HEK293 (cell line): Measurements from ENCODE around the gene TRAPPC11.

ENCODE experiments used
- CTCF ChIA-PET: fragments of 350-600 bp; formaldehyde crosslinking; extraction: SDS; loops from one replicate; lab custom pipeline; 2021; ENCODE audit warnings: antibody characterized with exemption; lab: Yijun Ruan, JAX
- POLR2A ChIA-PET: fragments of 300-600 bp; formaldehyde crosslinking; extraction: SDS; loops from one replicate; lab custom pipeline; 2020; ENCODE audit warnings: antibody characterized with exemption, inconsistent platforms; lab: Yijun Ruan, JAX
- H3K27ac ChIP-seq: fragments of 200-500 bp; sonication (Bioruptor generic); 2 replicates; pipeline ENCODE4 v1.5.1; 2014; ENCODE audit warnings: low read depth, low read length, control low read depth, inconsistent platforms; ENCODE audit errors: extremely low read depth
- H3K36me3 ChIP-seq, 2 experiments: fragments of 200-500 bp in 1 of 2; sonication (Bioruptor generic) in 1 of 2; 1 replicate in 1 of 2; 2 replicates in 1 of 2; pipeline ENCODE4 v1.5.1; 2014 to 2017; ENCODE audit warnings: inconsistent platforms in 2 of 2, low read length in 2 of 2; ENCODE audit not compliant: control insufficient read depth in 2 of 2, insufficient read depth in 1 of 2
- H3K4me1 ChIP-seq: fragments of 200-500 bp; sonication (Bioruptor generic); 2 replicates; pipeline ENCODE4 v1.5.1; 2014; ENCODE audit warnings: mild to moderate bottlenecking, low read length, inconsistent platforms; ENCODE audit not compliant: control insufficient read depth, insufficient read depth
- H3K4me3 ChIP-seq: 2 replicates; pipeline ENCODE4 v1.5.1; 2011; ENCODE audit warnings: low read depth, mild to moderate bottlenecking, control low read depth, low read length, moderate library complexity
- H3K9me3 ChIP-seq: fragments of 200-500 bp; sonication (Bioruptor generic); 2 replicates; pipeline ENCODE4 v1.5.1; 2014; ENCODE audit warnings: low read depth, low read length, inconsistent platforms; ENCODE audit not compliant: control insufficient read depth, insufficient read depth
- KLF16 ChIP-seq: fragments of 450-650 bp; formaldehyde crosslinking; IDR thresholded peaks from 2 replicates; pipeline ENCODE4 v1.5.1; 2017; ENCODE audit warnings: missing biosample characterization, missing genetic modification characterization
- KLF7 ChIP-seq: fragments of 450-650 bp; formaldehyde crosslinking; IDR thresholded peaks from 2 replicates; pipeline ENCODE4 v1.5.1; 2016; ENCODE audit warnings: missing biosample characterization, missing genetic modification characterization, borderline replicate concordance
- MYNN ChIP-seq: fragments of 450-650 bp; formaldehyde crosslinking; IDR thresholded peaks from 2 replicates; pipeline ENCODE4 v1.5.1; 2016; ENCODE audit warnings: missing biosample characterization, missing genetic modification characterization, borderline replicate concordance
- MZF1 ChIP-seq: fragments of 450-650 bp; formaldehyde crosslinking; IDR thresholded peaks from 2 replicates; pipeline ENCODE4 v1.5.1; 2017; ENCODE audit warnings: missing biosample characterization, missing genetic modification characterization, borderline replicate concordance
- SALL2 ChIP-seq: fragments of 450-650 bp; formaldehyde crosslinking; IDR thresholded peaks from 2 replicates; pipeline ENCODE4 v1.5.0; 2017; ENCODE audit warnings: missing biosample characterization, mild to moderate bottlenecking, missing genetic modification characterization, borderline replicate concordance
- YY2 ChIP-seq: fragments of 450-650 bp; formaldehyde crosslinking; IDR thresholded peaks from 2 replicates; pipeline ENCODE4 v1.5.1; 2016; ENCODE audit warnings: missing biosample characterization, missing genetic modification characterization
- ZBTB6 ChIP-seq: fragments of 450-650 bp; formaldehyde crosslinking; IDR thresholded peaks from 2 replicates; pipeline ENCODE4 v1.5.1; 2017; ENCODE audit warnings: missing biosample characterization, missing genetic modification characterization
- ZFP69B ChIP-seq: fragments of 450-650 bp; formaldehyde crosslinking; IDR thresholded peaks from 2 replicates; pipeline ENCODE4 v1.5.1; 2016; ENCODE audit warnings: missing biosample characterization, missing genetic modification characterization
- ZNF121 ChIP-seq: fragments of 450-650 bp; formaldehyde crosslinking; IDR thresholded peaks from 2 replicates; pipeline ENCODE4 v1.5.1; 2016; ENCODE audit warnings: missing biosample characterization, missing genetic modification characterization
- ZNF211 ChIP-seq: fragments of 450-650 bp; formaldehyde crosslinking; IDR thresholded peaks from 2 replicates; pipeline ENCODE4 v1.5.1; 2016; ENCODE audit warnings: low read depth, missing biosample characterization, missing genetic modification characterization
- ZNF248 ChIP-seq: fragments of 450-650 bp; formaldehyde crosslinking; IDR thresholded peaks from 2 replicates; pipeline ENCODE4 v1.5.1; 2017; ENCODE audit warnings: missing biosample characterization, missing genetic modification characterization
- ZNF404 ChIP-seq: fragments of 450-650 bp; formaldehyde crosslinking; IDR thresholded peaks from 2 replicates; pipeline ENCODE4 v1.5.1; 2017; ENCODE audit warnings: missing biosample characterization, missing genetic modification characterization
- ZNF426 ChIP-seq: fragments of 450-650 bp; formaldehyde crosslinking; IDR thresholded peaks from 2 replicates; pipeline ENCODE4 v1.5.1; 2017; ENCODE audit warnings: missing biosample characterization, missing genetic modification characterization, mild to moderate bottlenecking, inconsistent platforms, moderate library complexity
- ZNF473 ChIP-seq: fragments of 450-650 bp; formaldehyde crosslinking; IDR thresholded peaks from 2 replicates; pipeline ENCODE4 v1.5.1; 2017; ENCODE audit warnings: missing biosample characterization, missing genetic modification characterization
- ZNF560 ChIP-seq: fragments of 450-650 bp; formaldehyde crosslinking; IDR thresholded peaks from 2 replicates; pipeline ENCODE4 v1.5.1; 2017; ENCODE audit warnings: missing biosample characterization, missing genetic modification characterization, borderline replicate concordance
- ZNF768 ChIP-seq: fragments of 450-650 bp; formaldehyde crosslinking; IDR thresholded peaks from 2 replicates; pipeline ENCODE4 v1.5.1; 2018; ENCODE audit warnings: missing biosample characterization, mild to moderate bottlenecking, missing genetic modification characterization
- ZNF843 ChIP-seq: fragments of 450-650 bp; formaldehyde crosslinking; IDR thresholded peaks from 2 replicates; pipeline ENCODE4 v1.5.1; 2016; ENCODE audit warnings: missing biosample characterization, missing genetic modification characterization
- ZSCAN30 ChIP-seq: fragments of 450-650 bp; IDR thresholded peaks from 2 replicates; pipeline ENCODE4 v1.5.1; 2018; ENCODE audit warnings: missing biosample characterization, mild to moderate bottlenecking, missing genetic modification characterization, moderate library complexity
- TF ChIP-seq, protein P1 (sequence below): fragments of 450-650 bp; formaldehyde crosslinking; IDR thresholded peaks from 2 replicates; pipeline ENCODE4 v1.5.1; 2016; ENCODE audit warnings: missing biosample characterization, missing genetic modification characterization
- TF ChIP-seq, protein P2 (sequence below): IDR thresholded peaks from 2 replicates; pipeline ENCODE4 v1.6.1; 2011; ENCODE audit warnings: mild to moderate bottlenecking, low read depth, low read length, borderline replicate concordance
- TF ChIP-seq, protein P3 (sequence below): fragments of 450-650 bp; formaldehyde crosslinking; IDR thresholded peaks from 2 replicates; pipeline ENCODE4 v1.5.1; 2017; ENCODE audit warnings: missing biosample characterization, missing genetic modification characterization
- TF ChIP-seq, protein P4 (sequence below): fragments of 450-650 bp; formaldehyde crosslinking; IDR thresholded peaks from 2 replicates; pipeline ENCODE4 v1.5.1; 2016; ENCODE audit warnings: missing biosample characterization, missing genetic modification characterization
- TF ChIP-seq, protein P5 (sequence below): fragments of 450-650 bp; formaldehyde crosslinking; IDR thresholded peaks from 2 replicates; pipeline ENCODE4 v1.5.1; 2016; ENCODE audit warnings: missing biosample characterization, missing genetic modification characterization

Gene TRAPPC11

GRCh38 chr4:183618681-183619080, 40.4 kb upstream of the TRAPPC11 start (continued):
- TF ChIP-seq ZBTB6 (tag by site-specific recombination) (no peak), ZNF768 (tag by site-specific recombination) (no peak), ZSCAN30 (tag by site-specific recombination) (no peak), ZNF248 (tag by site-specific recombination) (no peak), MZF1 (tag by site-specific recombination) (no peak)

DNA sequence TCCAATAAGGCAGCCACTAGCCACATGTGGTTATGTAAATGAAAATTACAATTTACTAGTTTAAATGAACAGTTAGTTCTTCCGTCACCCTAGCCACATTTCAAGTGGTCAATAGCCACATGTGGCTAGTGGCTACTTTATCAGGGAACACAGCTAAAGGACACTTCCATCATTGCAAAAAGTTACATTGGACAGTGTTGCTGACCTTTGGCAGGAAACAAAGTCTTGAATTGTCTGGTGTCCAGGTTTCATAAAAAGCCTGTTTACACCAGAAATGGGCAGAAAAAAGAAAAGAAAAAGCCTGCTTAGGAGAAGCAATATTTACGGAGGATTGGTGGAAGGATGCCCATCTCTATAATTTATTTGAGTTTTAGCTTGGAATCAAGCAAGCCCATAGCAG, 38.7 kb upstream of the TRAPPC11 start:
- Histone ChIP-seq H3K27ac (no peak overlapping the region), H3K4me3 (no peak overlapping the region), H3K36me3 (no peaks in the 10 kb centered on the region)
- CTCF ChIA-PET = no interaction called here
- no peak for TF ChIP-seq ZNF560
- no peak for TF ChIP-seq KLF16 (tag by site-specific recombination)
- TF ChIP-seq MYNN (tag by site-specific recombination) = no peak
- no peak for TF ChIP-seq ZNF404 (tag by site-specific recombination)
- TF ChIP-seq, protein P1, sequence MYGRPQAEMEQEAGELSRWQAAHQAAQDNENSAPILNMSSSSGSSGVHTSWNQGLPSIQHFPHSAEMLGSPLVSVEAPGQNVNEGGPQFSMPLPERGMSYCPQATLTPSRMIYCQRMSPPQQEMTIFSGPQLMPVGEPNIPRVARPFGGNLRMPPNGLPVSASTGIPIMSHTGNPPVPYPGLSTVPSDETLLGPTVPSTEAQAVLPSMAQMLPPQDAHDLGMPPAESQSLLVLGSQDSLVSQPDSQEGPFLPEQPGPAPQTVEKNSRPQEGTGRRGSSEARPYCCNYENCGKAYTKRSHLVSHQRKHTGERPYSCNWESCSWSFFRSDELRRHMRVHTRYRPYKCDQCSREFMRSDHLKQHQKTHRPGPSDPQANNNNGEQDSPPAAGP = no peak
- TF ChIP-seq ZFP69B (tag by site-specific recombination) = no peak
- TF ChIP-seq, protein P2, sequence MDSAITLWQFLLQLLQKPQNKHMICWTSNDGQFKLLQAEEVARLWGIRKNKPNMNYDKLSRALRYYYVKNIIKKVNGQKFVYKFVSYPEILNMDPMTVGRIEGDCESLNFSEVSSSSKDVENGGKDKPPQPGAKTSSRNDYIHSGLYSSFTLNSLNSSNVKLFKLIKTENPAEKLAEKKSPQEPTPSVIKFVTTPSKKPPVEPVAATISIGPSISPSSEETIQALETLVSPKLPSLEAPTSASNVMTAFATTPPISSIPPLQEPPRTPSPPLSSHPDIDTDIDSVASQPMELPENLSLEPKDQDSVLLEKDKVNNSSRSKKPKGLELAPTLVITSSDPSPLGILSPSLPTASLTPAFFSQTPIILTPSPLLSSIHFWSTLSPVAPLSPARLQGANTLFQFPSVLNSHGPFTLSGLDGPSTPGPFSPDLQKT = no peak
- TF ChIP-seq, all 188 proteins: peak for 0
- POLR2A ChIA-PET = no interaction called here
- H3K9me3 ChIP-seq = no peaks in the 10 kb centered on the region
- no peaks in the 10 kb centered on the region for H3K4me1 ChIP-seq

DNA sequence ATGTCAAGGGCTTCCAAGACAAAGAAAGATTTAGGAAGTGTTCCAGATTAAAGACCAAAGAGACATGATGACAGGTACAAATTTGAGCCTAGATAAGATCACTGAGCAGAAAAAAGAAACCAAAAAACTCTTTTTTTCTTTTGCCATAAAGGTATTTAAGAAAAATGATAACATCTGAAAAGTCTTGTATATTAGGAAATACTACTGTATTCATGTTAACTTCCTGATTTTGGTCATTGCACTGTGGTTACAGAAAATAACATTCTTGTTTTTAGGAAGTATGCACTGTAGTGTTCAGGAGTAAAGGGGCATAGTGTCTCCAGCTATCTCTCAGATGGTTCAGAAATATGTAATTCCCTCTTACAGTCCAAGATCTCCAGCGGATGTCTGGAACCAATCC, 37.2 kb upstream of the TRAPPC11 start:
- CTCF ChIA-PET = no interaction called here
- Histone ChIP-seq H3K4me3 (no peak overlapping the region), H3K4me1 (no peaks in the 10 kb centered on the region), H3K27ac (no peak overlapping the region), H3K9me3 (no peaks in the 10 kb centered on the region), H3K36me3 (no peaks in the 10 kb centered on the region)
- POLR2A ChIA-PET = no interaction called here
- no peak for TF ChIP-seq ZNF843 (tag by site-specific recombination)
- TF ChIP-seq YY2 = no peak
- TF ChIP-seq, protein P3, sequence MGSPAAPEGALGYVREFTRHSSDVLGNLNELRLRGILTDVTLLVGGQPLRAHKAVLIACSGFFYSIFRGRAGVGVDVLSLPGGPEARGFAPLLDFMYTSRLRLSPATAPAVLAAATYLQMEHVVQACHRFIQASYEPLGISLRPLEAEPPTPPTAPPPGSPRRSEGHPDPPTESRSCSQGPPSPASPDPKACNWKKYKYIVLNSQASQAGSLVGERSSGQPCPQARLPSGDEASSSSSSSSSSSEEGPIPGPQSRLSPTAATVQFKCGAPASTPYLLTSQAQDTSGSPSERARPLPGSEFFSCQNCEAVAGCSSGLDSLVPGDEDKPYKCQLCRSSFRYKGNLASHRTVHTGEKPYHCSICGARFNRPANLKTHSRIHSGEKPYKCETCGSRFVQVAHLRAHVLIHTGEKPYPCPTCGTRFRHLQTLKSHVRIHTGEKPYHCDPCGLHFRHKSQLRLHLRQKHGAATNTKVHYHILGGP = no peak
- TF ChIP-seq KLF7 (tag by site-specific recombination) = no peak
- TF ChIP-seq ZNF473 = no peak
- TF ChIP-seq, protein P4, sequence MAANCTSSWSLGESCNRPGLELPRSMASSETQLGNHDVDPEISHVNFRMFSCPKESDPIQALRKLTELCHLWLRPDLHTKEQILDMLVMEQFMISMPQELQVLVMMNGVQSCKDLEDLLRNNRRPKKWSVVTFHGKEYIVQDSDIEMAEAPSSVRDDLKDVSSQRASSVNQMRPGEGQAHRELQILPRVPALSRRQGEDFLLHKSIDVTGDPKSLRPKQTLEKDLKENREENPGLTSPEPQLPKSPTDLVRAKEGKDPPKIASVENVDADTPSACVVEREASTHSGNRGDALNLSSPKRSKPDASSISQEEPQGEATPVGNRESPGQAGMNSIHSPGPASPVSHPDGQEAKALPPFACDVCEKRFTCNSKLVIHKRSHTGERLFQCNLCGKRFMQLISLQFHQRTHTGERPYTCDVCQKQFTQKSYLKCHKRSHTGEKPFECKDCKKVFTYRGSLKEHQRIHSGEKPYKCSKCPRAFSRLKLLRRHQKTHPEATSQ = no peak
- no peak for TF ChIP-seq ZNF121
- TF ChIP-seq, protein P5, sequence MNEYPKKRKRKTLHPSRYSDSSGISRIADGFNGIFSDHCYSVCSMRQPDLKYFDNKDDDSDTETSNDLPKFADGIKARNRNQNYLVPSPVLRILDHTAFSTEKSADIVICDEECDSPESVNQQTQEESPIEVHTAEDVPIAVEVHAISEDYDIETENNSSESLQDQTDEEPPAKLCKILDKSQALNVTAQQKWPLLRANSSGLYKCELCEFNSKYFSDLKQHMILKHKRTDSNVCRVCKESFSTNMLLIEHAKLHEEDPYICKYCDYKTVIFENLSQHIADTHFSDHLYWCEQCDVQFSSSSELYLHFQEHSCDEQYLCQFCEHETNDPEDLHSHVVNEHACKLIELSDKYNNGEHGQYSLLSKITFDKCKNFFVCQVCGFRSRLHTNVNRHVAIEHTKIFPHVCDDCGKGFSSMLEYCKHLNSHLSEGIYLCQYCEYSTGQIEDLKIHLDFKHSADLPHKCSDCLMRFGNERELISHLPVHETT = no peak
- no peak for TF ChIP-seq SALL2 (tag by site-specific recombination)
- TF ChIP-seq ZNF211 (tag by site-specific recombination) = no peak
- TF ChIP-seq ZNF426 = no peak
- no peak for TF ChIP-seq ZBTB6 (tag by site-specific recombination)
